AG04449 (cell line): ENCODE results near the gene VTI1B.
A peak's percentile ranks its signal among the peaks of the same experiment; 100 is the strongest.

Source experiments
- CTCF ChIA-PET: fragments of 350-600 bp; formaldehyde crosslinking; extraction: SDS; loops from one replicate; lab custom pipeline; 2021; ENCODE audit warnings: antibody characterized with exemption; lab: Yijun Ruan, JAX
- POLR2A ChIA-PET: fragments of 400-600, 350-600 bp; formaldehyde crosslinking; extraction: SDS; loops from one replicate; lab custom pipeline; 2020; ENCODE audit warnings: antibody characterized with exemption, inconsistent platforms; lab: Yijun Ruan, JAX
- DNase-seq: peaks from one replicate; pipeline ENCODE4 v3.0.0-alpha.2; 2010; ENCODE audit warnings: low read depth, low spot score
- H3K4me3 ChIP-seq: 2 replicates; pipeline ENCODE4 v1.5.1; 2011; ENCODE audit warnings: low read depth, mild to moderate bottlenecking, control low read depth, low read length
- TF ChIP-seq, protein P1 (sequence below): IDR thresholded peaks from one replicate; pipeline ENCODE4 v1.5.1; 2011; ENCODE audit warnings: mild to moderate bottlenecking, moderate library complexity, low read length, control low read depth, inconsistent platforms; ENCODE audit not compliant: insufficient read depth; ENCODE audit errors: missing control alignments

Gene VTI1B

DNA sequence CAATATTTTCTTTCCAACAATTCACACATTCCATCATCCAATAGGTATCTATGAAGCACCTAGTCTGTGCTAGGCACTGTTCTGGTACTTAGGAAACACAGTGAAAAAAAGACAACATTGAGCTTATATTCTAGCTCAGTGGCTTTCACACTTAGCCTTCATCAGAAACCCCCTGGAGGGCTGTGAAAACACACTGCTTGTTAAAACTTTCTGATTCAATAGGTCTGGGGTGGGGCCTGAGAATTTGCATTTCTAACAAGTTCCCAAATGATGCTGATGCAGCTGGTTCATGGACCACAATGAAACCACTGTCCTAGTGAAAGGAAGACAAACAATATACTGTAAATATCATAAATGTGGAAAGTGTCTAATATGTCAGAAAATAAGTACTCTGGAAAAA is 5.9 kb downstream of the VTI1B start:
- no peak overlapping the region for H3K4me3 ChIP-seq
- POLR2A ChIA-PET: no interaction called here
- TF ChIP-seq, protein P1, sequence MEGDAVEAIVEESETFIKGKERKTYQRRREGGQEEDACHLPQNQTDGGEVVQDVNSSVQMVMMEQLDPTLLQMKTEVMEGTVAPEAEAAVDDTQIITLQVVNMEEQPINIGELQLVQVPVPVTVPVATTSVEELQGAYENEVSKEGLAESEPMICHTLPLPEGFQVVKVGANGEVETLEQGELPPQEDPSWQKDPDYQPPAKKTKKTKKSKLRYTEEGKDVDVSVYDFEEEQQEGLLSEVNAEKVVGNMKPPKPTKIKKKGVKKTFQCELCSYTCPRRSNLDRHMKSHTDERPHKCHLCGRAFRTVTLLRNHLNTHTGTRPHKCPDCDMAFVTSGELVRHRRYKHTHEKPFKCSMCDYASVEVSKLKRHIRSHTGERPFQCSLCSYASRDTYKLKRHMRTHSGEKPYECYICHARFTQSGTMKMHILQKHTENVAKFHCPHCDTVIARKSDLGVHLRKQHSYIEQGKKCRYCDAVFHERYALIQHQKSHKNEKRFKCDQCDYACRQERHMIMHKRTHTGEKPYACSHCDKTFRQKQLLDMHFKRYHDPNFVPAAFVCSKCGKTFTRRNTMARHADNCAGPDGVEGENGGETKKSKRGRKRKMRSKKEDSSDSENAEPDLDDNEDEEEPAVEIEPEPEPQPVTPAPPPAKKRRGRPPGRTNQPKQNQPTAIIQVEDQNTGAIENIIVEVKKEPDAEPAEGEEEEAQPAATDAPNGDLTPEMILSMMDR: no peak
- CTCF ChIA-PET: interaction anchor here (1.0 to 16.3 kb wide), 13 partner anchors 13 to 241 kb away, joined by 3 to 269 read pairs (median 26); partner anchors contain the start of genes ARG2, PIGH and RDH12
- no peak for DNase-seq

DNA sequence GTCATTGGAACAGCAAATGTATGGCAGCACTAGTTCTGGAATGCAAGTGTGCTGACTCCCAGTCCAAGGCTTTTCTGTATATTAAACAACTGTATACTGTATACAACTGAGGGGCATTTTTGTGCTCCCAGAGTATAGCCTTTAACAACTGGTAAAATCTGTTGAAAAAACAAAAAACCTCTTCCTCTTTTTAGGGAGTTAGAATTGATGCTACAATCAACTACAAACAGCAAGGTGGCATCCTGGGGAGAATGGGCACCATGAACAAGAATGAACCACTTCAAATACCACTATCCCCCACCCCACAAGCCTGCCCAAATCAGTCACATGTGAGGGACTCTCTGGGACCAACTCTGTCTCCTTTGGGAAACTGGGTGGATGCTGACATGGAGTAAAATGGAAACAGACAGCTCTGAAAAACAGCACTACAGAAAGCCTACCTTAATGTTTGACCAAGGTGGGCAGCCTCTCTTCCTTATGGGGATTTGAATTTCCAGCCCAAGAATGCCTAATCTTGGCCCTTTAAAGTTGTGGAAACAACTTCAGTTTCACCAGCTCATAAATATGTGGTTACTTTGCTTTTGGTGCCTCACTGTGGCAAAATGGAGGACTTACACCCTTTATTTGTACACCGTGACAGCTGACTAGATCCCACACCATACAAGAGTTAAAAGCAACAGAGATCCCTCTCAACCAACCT is 7.5 kb downstream of the VTI1B start:
- DNase-seq: no peak
- H3K4me3 ChIP-seq: no peak overlapping the region
- CTCF ChIA-PET: interaction anchor here (0.6 to 16.3 kb wide), 34 partner anchors 10 to 240 kb away, joined by 3 to 269 read pairs (median 5); partner anchors contain the start of genes ARG2, PIGH, RDH11 and RDH12
- POLR2A ChIA-PET: no interaction called here
- TF ChIP-seq, protein P1: peak; percentile 61

DNA sequence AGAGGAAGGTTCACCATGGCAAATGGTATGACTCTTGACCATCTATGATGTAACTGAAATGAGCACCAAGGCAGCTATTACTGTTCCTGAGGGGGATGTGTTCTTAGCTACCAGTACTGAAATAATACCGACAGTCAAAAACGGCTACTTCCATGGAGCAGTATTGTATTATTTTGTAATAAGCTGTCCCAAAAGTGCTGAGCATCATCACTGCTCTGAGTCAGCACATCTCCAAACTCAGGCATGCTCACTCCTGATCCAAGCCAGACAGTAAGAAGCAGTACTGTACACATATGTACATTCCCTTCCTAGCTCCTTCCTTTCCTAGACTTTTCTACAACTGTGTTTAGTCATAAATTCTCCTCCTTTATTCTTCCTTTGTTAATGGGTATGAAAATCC is 8.6 kb downstream of the VTI1B start:
- CTCF ChIA-PET: interaction anchor here (0.9 to 16.3 kb wide), 19 partner anchors 11 to 239 kb away, joined by 3 to 269 read pairs (median 10); partner anchors contain the start of genes ARG2, PIGH and RDH12
- POLR2A ChIA-PET: no interaction called here
- DNase-seq: no peak
- H3K4me3 ChIP-seq: no peak overlapping the region
- TF ChIP-seq, protein P1: no peak

DNA sequence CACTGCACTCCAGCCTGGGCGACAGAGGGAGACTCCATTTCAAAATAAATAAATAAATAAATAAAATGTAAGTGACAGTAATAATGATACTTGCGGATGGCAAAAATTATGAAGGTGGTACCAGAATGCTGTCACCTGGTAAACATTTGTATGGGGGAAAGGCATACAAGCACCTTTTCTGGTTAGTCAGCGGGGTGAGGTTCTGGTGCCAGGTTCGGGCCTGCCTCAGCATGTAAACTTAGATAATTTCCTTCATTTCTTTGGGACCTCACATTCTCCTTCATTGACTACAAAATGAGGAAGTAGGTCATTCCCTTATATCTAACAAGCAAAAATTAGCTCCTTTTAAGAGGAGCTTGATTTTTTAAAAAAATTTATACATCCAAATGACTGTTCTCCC is 10.8 kb downstream of the VTI1B start:
- POLR2A ChIA-PET: no interaction called here
- CTCF ChIA-PET: interaction anchor here (0.7 to 16.3 kb wide), 10 partner anchors 8 to 236 kb away, joined by 3 to 269 read pairs (median 7); partner anchors contain the start of genes ARG2 and PIGH
- TF ChIP-seq, protein P1: no peak
- no peak for DNase-seq
- H3K4me3 ChIP-seq: no peak overlapping the region

DNA sequence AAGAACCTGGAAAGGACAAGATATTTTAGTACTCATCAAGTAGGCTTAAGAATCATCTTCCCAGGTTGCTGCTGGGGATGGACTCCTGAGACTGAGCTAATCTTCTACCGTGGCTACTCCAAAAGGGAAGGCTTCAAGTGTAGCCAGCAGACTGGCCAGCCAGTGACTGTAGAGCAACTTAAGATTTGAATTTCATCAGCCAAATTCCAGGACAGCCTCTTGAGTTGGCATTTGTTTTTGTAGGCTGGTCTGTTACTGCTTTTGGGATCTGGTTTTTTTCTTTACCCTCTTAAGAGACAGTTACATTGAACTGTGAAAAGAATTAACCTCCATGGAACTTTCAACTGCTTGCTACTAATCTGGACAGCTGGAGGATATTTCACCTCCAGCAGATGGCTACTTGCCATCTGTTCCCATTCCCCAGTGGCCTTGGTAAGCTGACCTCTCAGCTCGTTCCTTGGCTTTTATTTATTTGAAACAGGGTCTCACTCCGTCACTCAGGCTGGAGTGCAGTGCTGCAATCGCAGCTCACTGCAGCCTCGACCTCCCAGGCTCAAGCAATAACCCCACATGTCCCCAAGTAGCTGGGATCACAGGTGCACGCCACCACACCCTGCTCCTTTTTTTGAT is 20.7 kb downstream of the VTI1B start:
- POLR2A ChIA-PET: interaction anchor here (1.6 kb wide), 1 partner anchor 9 kb away, joined by 5 read pairs; no protein-coding TSS in a partner anchor
- CTCF ChIA-PET: interaction anchor here (0.8 to 8.8 kb wide), 8 partner anchors 9 to 69 kb away, joined by 3 to 109 read pairs (median 5); partner anchors contain the start of genes PIGH and VTI1B
- no peak for DNase-seq
- TF ChIP-seq, protein P1: no peak
- H3K4me3 ChIP-seq: no peak overlapping the region

DNA sequence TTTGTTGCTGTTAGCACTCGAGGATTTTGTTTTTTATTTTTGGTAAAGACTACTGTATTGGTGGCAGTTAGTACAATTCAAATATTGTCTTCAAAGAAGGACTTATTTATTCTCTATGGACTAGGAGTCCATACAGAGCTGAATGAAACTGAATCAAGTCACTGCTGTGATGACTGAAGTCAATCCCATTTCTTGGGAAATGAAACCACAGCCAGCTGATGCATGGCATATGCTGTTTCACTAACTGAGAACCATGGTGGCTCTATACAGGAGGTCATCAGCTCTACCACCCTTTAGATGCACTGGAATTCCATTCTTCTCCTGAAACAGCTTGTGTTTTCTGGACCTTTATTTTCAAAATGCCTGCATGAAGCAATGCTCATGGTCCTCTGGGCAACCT is 22.2 kb downstream of the VTI1B start:
- TF ChIP-seq, protein P1: no peak
- CTCF ChIA-PET: interaction anchor here (1.0 to 8.8 kb wide), 9 partner anchors 9 to 81 kb away, joined by 3 to 109 read pairs (median 5); partner anchors contain the start of genes PIGH and VTI1B

More for the DNA sequence above, 22.2 kb downstream of the VTI1B start:
- POLR2A ChIA-PET: no interaction called here
- no peak for DNase-seq
- no peak overlapping the region for H3K4me3 ChIP-seq
